Loucy (cell line): ENCODE results near the gene HIP1.

Experiments
- H2AFZ ChIP-seq: fragments of 200-600 bp; sonication (generic); 2 replicates; pipeline ENCODE4 v1.6.0; 2016; ENCODE audit warnings: antibody characterized with exemption, mild to moderate bottlenecking, low read length, moderate library complexity
- H3F3A ChIP-seq: fragments of 200-600 bp; 2 replicates; pipeline ENCODE4 v1.6.0; 2016; ENCODE audit warnings: antibody characterized with exemption, low read depth, mild to moderate bottlenecking
- H3K27me3 ChIP-seq: fragments of 200-600 bp; sonication (generic); 2 replicates; pipeline ENCODE4 v1.6.1; 2014; ENCODE audit warnings: low read length, mild to moderate bottlenecking; ENCODE audit not compliant: insufficient read depth, poor library complexity, severe bottlenecking
- H3K36me3 ChIP-seq: fragments of 200-600 bp; sonication (generic); 2 replicates; pipeline ENCODE4 v1.6.1; 2016; ENCODE audit warnings: low read length; ENCODE audit not compliant: insufficient read depth
- H3K4me1 ChIP-seq: fragments of 200-600 bp; sonication (generic); 2 replicates; pipeline ENCODE4 v1.5.1; 2014; ENCODE audit warnings: low read length, mild to moderate bottlenecking; ENCODE audit not compliant: insufficient read depth, poor library complexity, severe bottlenecking
- H3K4me2 ChIP-seq: fragments of 200-600 bp; sonication (generic); 2 replicates; pipeline ENCODE4 v1.6.0; 2014; ENCODE audit warnings: antibody characterized with exemption, low read length, low read depth, mild to moderate bottlenecking; ENCODE audit not compliant: poor library complexity, severe bottlenecking
- H3K4me3 ChIP-seq: fragments of 200-600 bp; sonication (generic); 2 replicates; pipeline ENCODE4 v1.5.1; 2014; ENCODE audit warnings: low read length, mild to moderate bottlenecking, mixed read lengths; ENCODE audit not compliant: poor library complexity, severe bottlenecking
- H3K79me2 ChIP-seq: fragments of 200-600 bp; sonication (generic); 2 replicates; pipeline ENCODE4 v1.6.1; 2014; ENCODE audit warnings: low read length; ENCODE audit not compliant: insufficient read depth
- H3K9ac ChIP-seq: fragments of 200-600 bp; sonication (generic); 2 replicates; pipeline ENCODE4 v1.6.0; 2014; ENCODE audit warnings: mild to moderate bottlenecking, low read depth, low read length, moderate library complexity; ENCODE audit not compliant: poor library complexity, severe bottlenecking
- H3K9me2 ChIP-seq: fragments of 200-600 bp; sonication (generic); replicated peaks from 2 replicates; pipeline ENCODE4 v1.6.1; 2016; ENCODE audit warnings: low read depth, low read length, mixed read lengths
- H3K9me3 ChIP-seq: fragments of 200-600 bp; sonication (generic); 2 replicates; pipeline ENCODE4 v1.6.1; 2014; ENCODE audit warnings: mild to moderate bottlenecking, antibody characterized with exemption, low read length, low read depth; ENCODE audit not compliant: insufficient read depth
- H4K20me1 ChIP-seq: fragments of 200-600 bp; sonication (generic); 2 replicates; pipeline ENCODE4 v1.6.0; 2014; ENCODE audit warnings: antibody characterized with exemption, low read length, mild to moderate bottlenecking; ENCODE audit not compliant: insufficient read depth, poor library complexity, severe bottlenecking
- EZH2phosphoT487 ChIP-seq: fragments of 200-600 bp; IDR thresholded peaks from 2 replicates; pipeline ENCODE4 v1.6.1; 2018; ENCODE audit warnings: antibody characterized with exemption, mild to moderate bottlenecking, moderate library complexity, borderline replicate concordance
- TF ChIP-seq, protein P1 (sequence below): fragments of 200-600 bp; sonication (generic); conservative IDR thresholded peaks from 2 replicates; pipeline ENCODE4 v1.5.1; 2014; ENCODE audit warnings: mild to moderate bottlenecking, antibody characterized with exemption, low read length

Gene HIP1

DNA sequence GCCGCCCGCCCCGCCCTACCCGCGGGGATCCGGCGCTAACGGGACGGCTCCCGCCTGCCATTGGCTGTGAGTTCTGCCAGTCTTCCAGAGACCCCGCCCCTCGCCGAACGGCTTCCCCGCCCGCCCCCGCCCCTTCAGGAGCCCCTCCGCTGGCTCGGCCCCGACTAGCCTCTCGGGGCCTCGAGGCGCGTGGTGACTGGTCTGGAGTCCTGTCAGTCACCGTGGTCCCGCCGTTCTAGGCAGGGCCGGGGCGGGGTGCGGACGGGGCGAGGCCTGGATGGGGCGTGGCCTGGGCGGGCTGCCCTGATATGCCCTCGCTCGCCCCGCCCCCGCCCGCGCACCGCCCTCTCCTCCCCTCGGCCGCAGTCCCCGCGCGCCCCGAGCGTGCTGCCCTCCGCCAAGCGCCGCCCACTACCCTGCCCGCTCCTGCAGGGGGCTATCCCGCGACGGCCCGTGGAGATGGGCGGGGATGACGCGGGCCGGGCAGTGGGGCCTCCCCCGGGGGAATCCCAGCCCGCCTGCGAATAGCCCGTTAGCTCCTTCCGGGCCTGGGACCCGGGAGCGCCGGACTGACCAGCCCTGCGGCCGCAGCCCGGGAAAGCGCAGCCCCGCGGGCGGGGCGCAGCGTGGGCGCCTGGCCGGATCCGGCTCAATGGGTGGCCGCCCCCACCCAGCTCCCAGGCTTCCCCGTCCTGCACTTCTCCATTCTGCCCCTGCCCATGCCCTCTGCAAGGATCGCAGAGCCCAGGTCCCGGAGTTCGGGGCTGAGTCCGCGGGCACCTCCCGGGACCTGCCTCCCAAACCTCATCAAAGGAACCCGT is 444 bp upstream of the HIP1 start:
- Histone ChIP-seq H3K79me2 (no peaks in the 10 kb centered on the region), H3K27me3 (peaks cover 15% of the 10 kb centered on the region), H3F3A (no peaks in the 10 kb centered on the region), H4K20me1 (no peaks in the 10 kb centered on the region), H3K36me3 (no peaks in the 10 kb centered on the region), H3K4me2 (peak overlapping the region; percentile 95), H3K9me2 (no peaks in the 10 kb centered on the region), H3K4me1 (peaks cover 9% of the 10 kb centered on the region), H3K4me3 (peak overlapping the region; percentile 79), H2AFZ (peak overlapping the region; percentile 100), H3K9me3 (no peaks in the 10 kb centered on the region), H3K9ac (peak overlapping the region; percentile 77)
- no peak for TF ChIP-seq EZH2phosphoT487
- TF ChIP-seq, protein P1, sequence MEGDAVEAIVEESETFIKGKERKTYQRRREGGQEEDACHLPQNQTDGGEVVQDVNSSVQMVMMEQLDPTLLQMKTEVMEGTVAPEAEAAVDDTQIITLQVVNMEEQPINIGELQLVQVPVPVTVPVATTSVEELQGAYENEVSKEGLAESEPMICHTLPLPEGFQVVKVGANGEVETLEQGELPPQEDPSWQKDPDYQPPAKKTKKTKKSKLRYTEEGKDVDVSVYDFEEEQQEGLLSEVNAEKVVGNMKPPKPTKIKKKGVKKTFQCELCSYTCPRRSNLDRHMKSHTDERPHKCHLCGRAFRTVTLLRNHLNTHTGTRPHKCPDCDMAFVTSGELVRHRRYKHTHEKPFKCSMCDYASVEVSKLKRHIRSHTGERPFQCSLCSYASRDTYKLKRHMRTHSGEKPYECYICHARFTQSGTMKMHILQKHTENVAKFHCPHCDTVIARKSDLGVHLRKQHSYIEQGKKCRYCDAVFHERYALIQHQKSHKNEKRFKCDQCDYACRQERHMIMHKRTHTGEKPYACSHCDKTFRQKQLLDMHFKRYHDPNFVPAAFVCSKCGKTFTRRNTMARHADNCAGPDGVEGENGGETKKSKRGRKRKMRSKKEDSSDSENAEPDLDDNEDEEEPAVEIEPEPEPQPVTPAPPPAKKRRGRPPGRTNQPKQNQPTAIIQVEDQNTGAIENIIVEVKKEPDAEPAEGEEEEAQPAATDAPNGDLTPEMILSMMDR = no peak

DNA sequence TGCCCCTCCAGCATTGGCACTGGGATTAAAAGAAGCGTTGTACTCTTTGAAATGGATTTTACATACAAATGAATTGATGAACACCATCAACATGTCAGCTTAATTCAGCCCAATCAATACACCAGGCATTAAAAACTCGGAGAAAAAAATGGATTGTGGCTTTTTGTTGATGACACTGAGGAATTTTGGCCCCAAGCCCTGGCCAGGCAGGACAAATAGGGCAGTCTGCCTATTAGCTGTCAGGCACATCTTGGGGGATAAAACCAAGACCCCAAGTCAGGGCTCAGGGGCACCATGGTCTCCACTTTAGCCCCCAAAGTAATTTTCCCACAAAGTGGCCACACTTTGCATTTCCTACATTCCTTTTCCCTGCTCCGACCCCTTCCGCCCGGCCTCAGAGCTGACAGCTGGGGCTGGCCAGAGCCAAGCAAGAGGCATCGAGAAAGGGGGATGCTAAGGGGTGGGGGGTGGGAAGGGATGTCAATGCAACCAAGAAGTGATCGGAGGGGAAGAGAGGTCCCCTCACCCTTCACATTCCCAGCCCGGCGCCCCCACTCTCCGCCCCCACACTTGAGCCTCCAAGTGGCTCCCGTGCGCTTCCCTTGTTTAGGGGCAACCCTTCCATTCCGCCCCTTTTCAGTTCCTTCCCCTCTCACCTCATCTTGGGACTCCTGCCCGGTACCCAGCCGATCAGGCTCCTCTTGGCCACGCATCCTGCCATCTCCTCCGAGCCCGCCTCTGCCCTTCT is 711 bp downstream of the HIP1 start:
- Histone ChIP-seq H3K9ac (peak overlapping the region; percentile 77), H3K4me1 (peaks cover 9% of the 10 kb centered on the region), H3K4me3 (peak overlapping the region; percentile 79), H2AFZ (peak overlapping the region; percentile 100), H3K9me3 (no peaks in the 10 kb centered on the region), H3K27me3 (peaks cover 15% of the 10 kb centered on the region), H3K79me2 (no peaks in the 10 kb centered on the region), H3K4me2 (peak overlapping the region; percentile 95), H3K36me3 (no peaks in the 10 kb centered on the region), H4K20me1 (no peaks in the 10 kb centered on the region), H3F3A (no peaks in the 10 kb centered on the region), H3K9me2 (no peaks in the 10 kb centered on the region)
- TF ChIP-seq EZH2phosphoT487 = no peak
- TF ChIP-seq, protein P1 = no peak

DNA sequence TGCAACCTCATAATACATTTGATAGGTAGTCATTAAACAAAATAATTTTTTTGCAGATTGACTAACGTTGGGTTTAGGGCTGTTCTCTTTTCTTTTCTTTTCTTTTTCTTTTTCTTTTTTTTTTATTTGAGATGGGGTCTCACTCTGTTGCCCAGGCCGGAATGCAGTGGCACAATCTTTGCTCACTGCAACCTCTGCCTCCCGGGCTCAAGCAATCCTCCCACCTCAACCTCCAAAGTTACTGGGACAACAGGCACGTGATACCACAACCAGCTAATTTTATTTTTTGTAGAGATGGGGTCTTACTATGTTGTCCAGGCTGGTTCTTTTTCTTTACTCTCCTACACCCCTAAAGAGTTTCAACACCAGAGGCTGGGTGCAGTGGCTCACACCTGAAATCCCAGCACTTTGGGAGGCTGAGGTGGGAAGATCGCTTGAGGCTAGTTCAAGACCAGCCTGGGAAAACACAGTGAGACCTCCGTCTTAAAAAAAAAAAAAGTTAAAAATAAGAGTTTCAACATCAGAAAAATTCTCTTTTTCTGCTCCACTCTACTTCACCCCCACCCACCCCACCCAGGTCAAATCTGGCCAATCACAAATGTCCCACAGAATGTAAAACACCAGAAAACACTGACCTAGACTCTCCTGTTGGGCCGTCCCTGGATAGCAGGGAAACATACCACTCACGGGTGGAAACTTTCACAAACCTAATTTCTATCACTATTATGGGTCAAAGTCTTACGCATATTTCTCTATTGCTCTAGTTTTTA is 3.0 kb downstream of the HIP1 start:
- Histone ChIP-seq H3K79me2 (no peaks in the 10 kb centered on the region), H3K4me3 (no peak overlapping the region), H3K27me3 (peaks cover 22% of the 10 kb centered on the region), H3K9ac (no peak overlapping the region), H3K9me2 (no peaks in the 10 kb centered on the region), H3K4me1 (peaks cover 9% of the 10 kb centered on the region), H3F3A (no peaks in the 10 kb centered on the region), H3K4me2 (no peak overlapping the region), H3K9me3 (no peaks in the 10 kb centered on the region), H4K20me1 (no peaks in the 10 kb centered on the region), H2AFZ (no peak overlapping the region), H3K36me3 (no peaks in the 10 kb centered on the region)
- TF ChIP-seq, protein P1 = no peak
- no peak for TF ChIP-seq EZH2phosphoT487
